HG03097 (cell line): Measurements from ENCODE around the gene PCNP.
"Not testable (repeated sequence)": the region's sequence is repeated elsewhere in the genome, so short reads cannot be mapped to it uniquely, and the experiment has no call there.

Experiments
- ATAC-seq: cut with Tn5 transposase; IDR thresholded peaks from one replicate; pipeline ENCODE4 v1.9.1; 2021; ENCODE audit not compliant: unreplicated experiment, low FRiP score

PCNP gene

GRCh38 chr3:101573449-101574387 is at the start of gene PCNP:
Gene PCNP, plus strand, starts transcription at chr3:101574180. Its CDS starts 36 bp downstream, at chr3:101574216.
- ATAC-seq = peak; percentile 85

GRCh38 chr3:101527441-101527840 is 46.5 kb upstream of the PCNP start:
- ATAC-seq = no peak

GRCh38 chr3:101527906-101528305 is 46.1 kb upstream of the PCNP start:
- no peak for ATAC-seq

GRCh38 chr3:101529816-101530685 is 43.9 kb upstream of the PCNP start:
- no peak for ATAC-seq

- ATAC-seq = no peak
These were observed 43.3 kb upstream of the PCNP start for GRCh38 chr3:101530686-101531047.

GRCh38 chr3:101531473-101532086 is 42.4 kb upstream of the PCNP start:
- no peak for ATAC-seq

GRCh38 chr3:101532783-101533602 is 41.0 kb upstream of the PCNP start:
- no peak for ATAC-seq

- ATAC-seq = no peak
These were observed 40.4 kb upstream of the PCNP start for GRCh38 chr3:101533603-101533968.

- ATAC-seq = no peak
These were observed 38.8 kb upstream of the PCNP start for GRCh38 chr3:101535221-101535620.

GRCh38 chr3:101536266-101536665 is 37.7 kb upstream of the PCNP start:
- ATAC-seq = no peak

GRCh38 chr3:101536955-101537354 is 37.0 kb upstream of the PCNP start:
- not testable (repeated sequence) for ATAC-seq

- ATAC-seq = no peak
These were observed 31.0 kb upstream of the PCNP start for GRCh38 chr3:101542957-101543356.

GRCh38 chr3:101544161-101544850 is 29.7 kb upstream of the PCNP start:
- no peak for ATAC-seq

- ATAC-seq = no peak
These were observed 25.4 kb upstream of the PCNP start for GRCh38 chr3:101548527-101549105.

- no peak for ATAC-seq
These were observed 24.5 kb upstream of the PCNP start for GRCh38 chr3:101549473-101549872.

- ATAC-seq = not testable (repeated sequence)
These were observed 22.5 kb upstream of the PCNP start for GRCh38 chr3:101551359-101552081.

GRCh38 chr3:101553381-101553780 is 20.6 kb upstream of the PCNP start:
- not testable (repeated sequence) for ATAC-seq

GRCh38 chr3:101556064-101556463 is 17.9 kb upstream of the PCNP start:
- no peak for ATAC-seq
